OCI-LY7 (cell line): ENCODE results near the gene LRRC47. TPM values are rescaled to one million over a fixed set of nuclear protein-coding genes. Genes with fewer than 3 reads are reported as not detected.

Source experiments
- BruUV-seq: library from RNA; stranded (reverse); fragments of 400-500 nt; replicated peaks from 2 replicates; lab custom pipeline; 2021; lab: Mats Ljungman, UMichigan
- CTCF ChIA-PET: fragments of 300-600 bp; sonication (Branson Sonifier 250); formaldehyde crosslinking; loops from one replicate; lab custom pipeline; 2022; ENCODE audit warnings: antibody characterized with exemption; ENCODE audit not compliant: unreplicated experiment; lab: Charles Lee
- POLR2A ChIA-PET: fragments of 300-600 bp; sonication (Branson Sonifier 250); formaldehyde crosslinking; loops from one replicate; lab custom pipeline; 2022; ENCODE audit warnings: antibody characterized with exemption; lab: Charles Lee
- DNase-seq: peaks from one replicate; pipeline ENCODE4 v3.0.0-alpha.2; 2015; ENCODE audit warnings: low spot score
- H2AFZ ChIP-seq: fragments of 200-600 bp; sonication (generic), shearing (Covaris generic); 2 replicates; pipeline ENCODE4 v1.6.1; 2014; ENCODE audit warnings: mild to moderate bottlenecking, antibody characterized with exemption, low read length, moderate library complexity
- H3K27ac ChIP-seq: fragments of 200-600 bp; sonication (generic); 2 replicates; pipeline ENCODE4 v1.5.1; 2014; ENCODE audit warnings: mixed run types, low read depth, mild to moderate bottlenecking, moderate library complexity, low read length, inconsistent platforms; ENCODE audit not compliant: poor library complexity, severe bottlenecking
- H3K36me3 ChIP-seq: fragments of 200-600 bp; sonication (generic); 2 replicates; pipeline ENCODE4 v1.6.1; 2014; ENCODE audit warnings: mild to moderate bottlenecking, antibody characterized with exemption, low read length, moderate library complexity, mixed read lengths; ENCODE audit not compliant: insufficient read depth
- H3K4me1 ChIP-seq: fragments of 200-600 bp; sonication (generic); 2 replicates; pipeline ENCODE4 v1.5.1; 2014; ENCODE audit warnings: mild to moderate bottlenecking, low read length; ENCODE audit not compliant: insufficient read depth, poor library complexity, severe bottlenecking
- H3K4me2 ChIP-seq: fragments of 200-600 bp; sonication (generic); 2 replicates; pipeline ENCODE4 v1.6.1; 2014; ENCODE audit warnings: mild to moderate bottlenecking, low read length
- H3K4me3 ChIP-seq: fragments of 200-600 bp; sonication (generic); 2 replicates; pipeline ENCODE4 v1.5.1; 2014; ENCODE audit warnings: mild to moderate bottlenecking, low read depth, low read length; ENCODE audit not compliant: poor library complexity, severe bottlenecking
- H3K79me2 ChIP-seq: fragments of 200-600 bp; sonication (generic); 2 replicates; pipeline ENCODE4 v1.6.1; 2016; ENCODE audit warnings: low read depth, mild to moderate bottlenecking, low read length, moderate library complexity, mixed read lengths; ENCODE audit not compliant: insufficient read depth
- H3K9me2 ChIP-seq: fragments of 200-600 bp; sonication (generic); 2 replicates; pipeline ENCODE4 v1.6.1; 2016; ENCODE audit warnings: mild to moderate bottlenecking, low read length, mixed read lengths; ENCODE audit not compliant: insufficient read depth
- H3K9me3 ChIP-seq: fragments of 200-600 bp; sonication (generic); 2 replicates; pipeline ENCODE4 v1.6.1; 2014; ENCODE audit warnings: mild to moderate bottlenecking, mixed run types, low read length, mixed read lengths
- H4K20me1 ChIP-seq: fragments of 200-600 bp; sonication (generic); 2 replicates; pipeline ENCODE4 v1.6.1; 2014; ENCODE audit warnings: mild to moderate bottlenecking, antibody characterized with exemption, low read length, moderate library complexity, mixed read lengths; ENCODE audit not compliant: insufficient read depth
- CTCF ChIP-seq: fragments of 200-600 bp; sonication (generic); conservative IDR thresholded peaks from 2 replicates; pipeline ENCODE4 v1.5.1; 2014; ENCODE audit warnings: mild to moderate bottlenecking, antibody characterized with exemption, low read length, moderate library complexity, mixed read lengths
- EZH2phosphoT487 ChIP-seq: fragments of 200-600 bp; sonication (generic); IDR thresholded peaks from 2 replicates; pipeline ENCODE4 v1.6.1; 2018; ENCODE audit warnings: low read depth, borderline replicate concordance, mild to moderate bottlenecking, mixed run types, antibody characterized with exemption, low read length, moderate library complexity, mixed read lengths
- intact Hi-C: fragments of 100-400 bp; cut with micrococcal nuclease; formaldehyde crosslinking; loops from one replicate; pipeline ENCODE4 v1.10.0; 2022; ENCODE audit not compliant: unreplicated experiment
- total RNA-seq, 2 experiments: library from RNA; depleted of rRNA in 1 of 2; stranded (reverse); fragments of >200 nt in 1 of 2; shearing (Covaris generic) in 1 of 2; gene quantifications; 2 replicates each; pipeline ENCODE4 v1.2.3, GENCODE V29; 2014 to 2022

Gene LRRC47
- total RNA-seq, 2 experiments from 2014 or later, result 36.4 to 49.1 TPM

GRCh38 chr1:3827813-3828307 is 31.6 kb upstream of the LRRC47 start:
- Histone ChIP-seq H3K36me3 (peaks cover 80% of the 10 kb centered on the region), H3K4me3 (no peak overlapping the region), H2AFZ (no peak overlapping the region), H3K27ac (no peak overlapping the region), H3K4me2 (no peak overlapping the region), H3K9me2 (no peaks in the 10 kb centered on the region), H3K4me1 (no peaks in the 10 kb centered on the region), H3K79me2 (no peaks in the 10 kb centered on the region), H4K20me1 (no peaks in the 10 kb centered on the region), H3K9me3 (no peaks in the 10 kb centered on the region)
- no peak for DNase-seq
- no peak for TF ChIP-seq EZH2phosphoT487
- TF ChIP-seq CTCF, result no peak
- no TSS peak for BruUV-seq
- CTCF ChIA-PET, result no interaction called here
- intact Hi-C loops, result no loop called here
- POLR2A ChIA-PET, result interaction anchor here (0.9 kb wide), 1 partner anchor 72 kb away, joined by 3 read pairs; no protein-coding TSS in a partner anchor

DNA sequence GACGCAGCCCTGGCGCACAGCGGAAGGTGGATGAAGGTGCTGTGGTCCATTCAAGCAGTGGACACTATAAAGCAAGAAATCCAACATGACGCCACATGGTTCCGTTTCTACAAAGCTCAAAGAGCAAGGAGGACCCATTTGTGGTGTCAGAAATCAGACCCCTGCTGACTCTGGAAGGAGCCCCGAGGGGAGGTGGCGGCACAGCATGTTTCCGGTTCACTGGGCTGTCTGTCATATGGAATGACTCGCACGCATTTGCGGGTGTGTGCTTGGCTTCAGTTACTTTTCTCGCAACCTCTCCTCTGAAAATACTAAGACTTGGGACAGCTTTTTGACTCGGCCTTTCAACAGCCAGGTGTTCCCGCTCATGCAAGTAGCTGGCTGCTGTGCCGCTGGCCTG is 29.1 kb upstream of the LRRC47 start:
- no peaks in the 10 kb centered on the region for H3K9me3 ChIP-seq
- peaks cover 78% of the 10 kb centered on the region; the same call in 1 of the 2 replicates for H3K36me3 ChIP-seq
- no peak overlapping the region for H3K27ac ChIP-seq
- H3K4me3 ChIP-seq, result no peak overlapping the region
- H3K4me2 ChIP-seq, result no peak overlapping the region
- no peaks in the 10 kb centered on the region for H3K9me2 ChIP-seq
- intact Hi-C loops, result no loop called here
- no peak for TF ChIP-seq EZH2phosphoT487
- TF ChIP-seq CTCF, result no peak
- no peaks in the 10 kb centered on the region for H3K79me2 ChIP-seq
- H4K20me1 ChIP-seq, result no peaks in the 10 kb centered on the region
- ChIA-PET CTCF (no interaction called here), POLR2A (no interaction called here)
- H3K4me1 ChIP-seq, result no peaks in the 10 kb centered on the region
- no TSS peak for BruUV-seq
- no peak overlapping the region for H2AFZ ChIP-seq
- DNase-seq, result no peak

DNA sequence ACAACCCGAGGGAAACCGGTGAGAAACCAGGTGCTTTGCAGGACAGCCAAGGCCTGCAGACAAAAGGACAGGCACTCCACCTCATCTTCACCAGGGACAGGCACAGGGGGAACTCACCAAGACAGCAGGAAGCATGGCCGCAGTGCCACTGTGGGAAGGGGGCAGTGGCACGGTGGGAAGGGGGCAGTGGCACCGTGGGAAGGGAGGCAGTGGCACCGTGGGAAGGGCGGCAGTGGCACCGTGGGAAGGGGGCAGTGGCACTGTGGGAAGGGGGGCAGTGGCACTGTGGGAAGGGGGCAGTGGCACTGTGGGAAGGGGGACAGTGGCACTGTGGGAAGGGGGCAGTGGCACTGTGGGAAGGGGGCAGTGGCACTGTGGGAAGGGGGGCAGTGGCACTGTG is 28.4 kb upstream of the LRRC47 start:
- Histone ChIP-seq H3K79me2 (no peaks in the 10 kb centered on the region), H4K20me1 (no peaks in the 10 kb centered on the region), H2AFZ (no peak overlapping the region), H3K4me3 (no peak overlapping the region), H3K27ac (no peak overlapping the region), H3K4me1 (no peaks in the 10 kb centered on the region), H3K36me3 (peaks cover 78% of the 10 kb centered on the region; the same call in 1 of the 2 replicates), H3K4me2 (no peak overlapping the region), H3K9me3 (no peaks in the 10 kb centered on the region), H3K9me2 (no peaks in the 10 kb centered on the region)
- intact Hi-C loops, result no loop called here
- TF ChIP-seq EZH2phosphoT487 (no peak), CTCF (no peak)
- no TSS peak for BruUV-seq
- ChIA-PET CTCF (no interaction called here), POLR2A (no interaction called here)
- no peak for DNase-seq
